ENCODE results near the gene ECE1. TPM values are rescaled to one million over a fixed set of nuclear protein-coding genes. Genes with fewer than 3 reads are reported as not detected.

The ECE1 gene
- total and polyA plus RNA-seq, 10 of the 15 experiments (the other 5 are each of a cell fraction or from before 2014, with no cell fraction given), result 0.97 to 81.0 (median 37.0) TPM

DNA sequence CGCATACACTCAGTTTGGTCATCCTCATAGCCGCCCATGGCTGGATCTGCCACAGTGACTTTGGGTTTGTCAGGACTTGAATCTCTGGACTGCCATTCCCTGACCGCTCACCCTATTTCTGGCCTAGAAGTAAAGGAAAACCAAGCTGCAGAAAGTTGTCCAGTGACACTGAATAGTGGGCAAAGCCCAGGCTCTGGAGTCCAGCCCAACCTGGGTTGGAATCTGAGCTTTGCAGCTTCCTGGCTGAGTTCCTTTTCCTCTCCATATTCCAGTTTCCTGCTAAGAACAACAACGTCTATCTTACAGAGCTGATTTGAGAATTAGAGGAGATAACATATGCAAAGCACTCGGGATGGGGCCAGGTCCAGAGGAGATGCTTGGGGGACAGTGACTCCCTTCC, 98.0 kb downstream of the ECE1 start:
- no peak overlapping the region for H2AFZ ChIP-seq (ENCODE audit: control insufficient read depth, low read depth, low read length)
- H3K79me2 ChIP-seq (ENCODE audit: control insufficient read depth, insufficient read depth, low read length), result no peaks in the 10 kb centered on the region
- H3K36me3 ChIP-seq (ENCODE audit: control insufficient read depth in 2 of 2, insufficient read depth in 2 of 2, low read length in 1 of 2), result no peaks in the 10 kb centered on the region
- SMC1A ChIA-PET (ENCODE audit: uncharacterized antibody, unreplicated experiment), result interaction anchor here (0.7 to 1.3 kb wide), 4 partner anchors 10 to 210 kb away, joined by 3 read pairs; no protein-coding TSS in a partner anchor
- no peak overlapping the region for H3K4me2 ChIP-seq (ENCODE audit: control insufficient read depth, insufficient read depth)
- no peak overlapping the region for H3K27ac ChIP-seq (ENCODE audit: control insufficient read depth, insufficient read depth)
- no TSS peak for BruUV-seq (replicated peaks)
- intact Hi-C loops (cut with micrococcal nuclease; ENCODE audit: unreplicated experiment), result no loop called here
- H3K4me3 ChIP-seq, result no peak overlapping the region
- no peaks in the 10 kb centered on the region for H3K9me3 ChIP-seq (replicated peaks; ENCODE audit: control insufficient read depth, insufficient read depth, low read length)
- TF ChIP-seq RBBP5 (conservative IDR thresholded peaks at IDR 0.05), result no peak
- TF ChIP-seq, protein P1, sequence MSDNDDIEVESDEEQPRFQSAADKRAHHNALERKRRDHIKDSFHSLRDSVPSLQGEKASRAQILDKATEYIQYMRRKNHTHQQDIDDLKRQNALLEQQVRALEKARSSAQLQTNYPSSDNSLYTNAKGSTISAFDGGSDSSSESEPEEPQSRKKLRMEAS (IDR thresholded peaks at IDR 0.05; ENCODE audit: low read depth, low read length), result no peak
- no peak for TF ChIP-seq MEF2A (IDR thresholded peaks at IDR 0.05; ENCODE audit: insufficient read depth, low read depth, low read length)
- TF ChIP-seq, protein P2, sequence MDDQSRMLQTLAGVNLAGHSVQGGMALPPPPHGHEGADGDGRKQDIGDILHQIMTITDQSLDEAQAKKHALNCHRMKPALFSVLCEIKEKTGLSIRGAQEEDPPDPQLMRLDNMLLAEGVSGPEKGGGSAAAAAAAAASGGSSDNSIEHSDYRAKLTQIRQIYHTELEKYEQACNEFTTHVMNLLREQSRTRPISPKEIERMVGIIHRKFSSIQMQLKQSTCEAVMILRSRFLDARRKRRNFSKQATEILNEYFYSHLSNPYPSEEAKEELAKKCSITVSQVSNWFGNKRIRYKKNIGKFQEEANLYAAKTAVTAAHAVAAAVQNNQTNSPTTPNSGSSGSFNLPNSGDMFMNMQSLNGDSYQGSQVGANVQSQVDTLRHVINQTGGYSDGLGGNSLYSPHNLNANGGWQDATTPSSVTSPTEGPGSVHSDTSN (IDR thresholded peaks at IDR 0.05; ENCODE audit: insufficient replicate concordance, low read depth, low read length), result no peak
- no peak for TF ChIP-seq CTCF (IDR thresholded peaks at IDR 0.05 in 2 of 3, conservative IDR thresholded peaks at IDR 0.05 in 1 of 3; ENCODE audit: control insufficient read depth in 2 of 3, extremely low read depth in 1 of 3, insufficient read depth in 1 of 3, low read depth in 3 of 3, low read length in 3 of 3)
- TF ChIP-seq ELK1 (IDR thresholded peaks at IDR 0.05; ENCODE audit: low read depth, low read length), result no peak
- TF ChIP-seq KDM1A (IDR thresholded peaks at IDR 0.05; ENCODE audit: borderline replicate concordance), result no peak
- no peak for TF ChIP-seq NRF1 (conservative IDR thresholded peaks at IDR 0.05; ENCODE audit: low read depth, low read length)
- TF ChIP-seq GABPA (IDR thresholded peaks at IDR 0.05; ENCODE audit: low read depth), result no peak
- TF ChIP-seq NBN (IDR thresholded peaks at IDR 0.05), result no peak
- no peak for TF ChIP-seq ZNF217 (IDR thresholded peaks at IDR 0.05)
- no peak for TF ChIP-seq FOXK2 (IDR thresholded peaks at IDR 0.05)
- no peak for TF ChIP-seq POU2F2 (IDR thresholded peaks at IDR 0.05; ENCODE audit: borderline replicate concordance, low read depth, low read length)
- TF ChIP-seq SRF (IDR thresholded peaks at IDR 0.05; ENCODE audit: low read depth in 2 of 2, low read length in 2 of 2), result no peak
- no peak for TF ChIP-seq RELA (IDR thresholded peaks at IDR 0.05; ENCODE audit: borderline replicate concordance, partially characterized antibody)
- no peak for TF ChIP-seq BCL11A (IDR thresholded peaks at IDR 0.05; ENCODE audit: low read depth, low read length)
- TF ChIP-seq GATAD2B (conservative IDR thresholded peaks at IDR 0.05; ENCODE audit: low read depth), result no peak
- TF ChIP-seq SMAD5 (IDR thresholded peaks at IDR 0.05; ENCODE audit: low read depth), result no peak
- TF ChIP-seq ZNF622 (IDR thresholded peaks at IDR 0.05), result no peak
- 31% methylated on average over 5 of the region's 5 CpGs for WGBS (ENCODE audit: insufficient coverage, insufficient replicate concordance, low lambda C conversion rate, missing lambda C conversion rate)
- FAIRE-seq (no peak), DNase-seq (ENCODE audit: low read depth, low spot score) (no peak), ATAC-seq (no peak)
- no peak overlapping the region for H3K9ac ChIP-seq (ENCODE audit: control insufficient read depth, insufficient read depth, low read length)
- CTCF ChIA-PET, result interaction anchor here (0.6 to 9.9 kb wide), 5 partner anchors 9 to 497 kb away, joined by 3 to 120 read pairs (median 4); no protein-coding TSS in a partner anchor
- no peaks in the 10 kb centered on the region for H3K27me3 ChIP-seq (replicated peaks in 1 of 2; ENCODE audit: control insufficient read depth in 2 of 2, insufficient read depth in 2 of 2, low read length in 1 of 2)
- in situ Hi-C loops (cut with MboI), result loop anchor here (5.0 to 10.0 kb wide), 2 partner anchors 207 to 495 kb away; no protein-coding TSS in a partner anchor
- no peaks in the 10 kb centered on the region for H3K4me1 ChIP-seq (ENCODE audit: control insufficient read depth, insufficient read depth, low read length)
- RAD21 ChIA-PET (ENCODE audit: unreplicated experiment), result interaction anchor here (0.6 to 1.3 kb wide), 3 partner anchors 206 to 495 kb away, joined by 4 read pairs; no protein-coding TSS in a partner anchor
- POLR2A ChIA-PET, result interaction anchor here (0.6 to 0.7 kb wide), 2 partner anchors 365 to 479 kb away, joined by 3 to 4 read pairs; no protein-coding TSS in a partner anchor
- no peaks in the 10 kb centered on the region; the same call in 1 of the 2 replicates for H4K20me1 ChIP-seq (ENCODE audit: control insufficient read depth, insufficient read depth)

Measured in GM12878 (cell line).